Astrocyte (in vitro differentiated cells and primary cell): ENCODE results near the gene TNC. TPM values are rescaled to one million over a fixed set of nuclear protein-coding genes. Genes with fewer than 3 reads are reported as not detected.
A peak's percentile ranks its signal among the peaks of the same experiment; 100 is the strongest.

Experiments used
- DNase-seq: peaks from one replicate; pipeline ENCODE4 v3.0.0-alpha.2; 2010; ENCODE audit warnings: low read depth
- FAIRE-seq: peaks from 2 replicates; lab custom pipeline; 2011; peaks lifted over from hg19 to GRCh38; lab: Jason Lieb, UNC
- H2AFZ ChIP-seq: 2 replicates; pipeline ENCODE4 v1.6.0; 2012; ENCODE audit warnings: low read depth, low read length, inconsistent platforms
- H3K27ac ChIP-seq: 2 replicates; pipeline ENCODE4 v1.5.1; 2011; ENCODE audit warnings: low read depth, low read length, inconsistent platforms
- H3K27me3 ChIP-seq: 2 replicates; pipeline ENCODE4 v1.6.0; 2011; ENCODE audit warnings: low read length, inconsistent platforms; ENCODE audit not compliant: insufficient read depth
- H3K36me3 ChIP-seq: 2 replicates; pipeline ENCODE4 v1.5.1; 2011; ENCODE audit warnings: low read length, inconsistent platforms; ENCODE audit not compliant: insufficient read depth
- H3K4me1 ChIP-seq: 2 replicates; pipeline ENCODE4 v1.5.1; 2011; ENCODE audit warnings: low read length, inconsistent platforms; ENCODE audit not compliant: insufficient read depth
- H3K4me2 ChIP-seq: 2 replicates; pipeline ENCODE4 v1.6.0; 2012; ENCODE audit warnings: low read length, inconsistent platforms
- H3K4me3 ChIP-seq: 2 replicates; pipeline ENCODE4 v1.5.1; 2011; ENCODE audit warnings: low read depth, mild to moderate bottlenecking, low read length, inconsistent platforms; ENCODE audit not compliant: insufficient read depth
- H3K79me2 ChIP-seq: 2 replicates; pipeline ENCODE4 v1.6.0; 2012; ENCODE audit warnings: mild to moderate bottlenecking, low read length, inconsistent platforms; ENCODE audit not compliant: insufficient read depth
- H3K9ac ChIP-seq: 2 replicates; pipeline ENCODE4 v1.6.0; 2012; ENCODE audit warnings: mild to moderate bottlenecking, low read length, inconsistent platforms
- H3K9me3 ChIP-seq: 2 replicates; pipeline ENCODE4 v1.5.1; 2012; ENCODE audit warnings: low read depth, mild to moderate bottlenecking, low read length, inconsistent platforms; ENCODE audit not compliant: insufficient read depth
- H4K20me1 ChIP-seq: 2 replicates; pipeline ENCODE4 v1.6.0; 2012; ENCODE audit warnings: low read length, inconsistent platforms; ENCODE audit not compliant: insufficient read depth
- H3K27ac Mint-ChIP-seq: one replicate; pipeline ENCODE4 v1.8.0; 2021; ENCODE audit warnings: mild to moderate bottlenecking, mixed read lengths; ENCODE audit not compliant: unreplicated experiment
- H3K27me3 Mint-ChIP-seq: one replicate; pipeline ENCODE4 v1.8.0; 2021; ENCODE audit warnings: low read depth, mixed read lengths; ENCODE audit not compliant: unreplicated experiment
- H3K36me3 Mint-ChIP-seq: one replicate; pipeline ENCODE4 v1.8.0; 2021; ENCODE audit warnings: low read depth, mixed read lengths; ENCODE audit not compliant: unreplicated experiment
- H3K4me1 Mint-ChIP-seq: one replicate; pipeline ENCODE4 v1.8.0; 2021; ENCODE audit warnings: low read depth, mixed read lengths; ENCODE audit not compliant: unreplicated experiment
- H3K4me3 Mint-ChIP-seq: one replicate; pipeline ENCODE4 v1.8.0; 2021; ENCODE audit warnings: mild to moderate bottlenecking, moderate library complexity, mixed read lengths; ENCODE audit not compliant: unreplicated experiment
- H3K9me3 Mint-ChIP-seq: one replicate; pipeline ENCODE4 v1.8.0; 2021; ENCODE audit warnings: mild to moderate bottlenecking, mixed read lengths; ENCODE audit not compliant: unreplicated experiment
- EZH2 ChIP-seq: IDR thresholded peaks from 2 replicates; pipeline ENCODE4 v1.6.1; 2012; ENCODE audit warnings: mild to moderate bottlenecking, low read length, inconsistent platforms; ENCODE audit not compliant: insufficient read depth
- total RNA-seq: library from RNA; stranded (reverse); gene quantifications from 2 replicates; pipeline ENCODE4 v1.2.1, GENCODE V29; 2021
- TF ChIP-seq, protein P1 (sequence below): IDR thresholded peaks from 2 replicates; pipeline ENCODE4 v1.5.1; 2011; ENCODE audit warnings: low read depth, mild to moderate bottlenecking, inconsistent platforms, low read length, moderate library complexity; ENCODE audit not compliant: insufficient read depth

The TNC gene
- total RNA-seq, 1 donor from 2014 or later, result 747 TPM

DNA sequence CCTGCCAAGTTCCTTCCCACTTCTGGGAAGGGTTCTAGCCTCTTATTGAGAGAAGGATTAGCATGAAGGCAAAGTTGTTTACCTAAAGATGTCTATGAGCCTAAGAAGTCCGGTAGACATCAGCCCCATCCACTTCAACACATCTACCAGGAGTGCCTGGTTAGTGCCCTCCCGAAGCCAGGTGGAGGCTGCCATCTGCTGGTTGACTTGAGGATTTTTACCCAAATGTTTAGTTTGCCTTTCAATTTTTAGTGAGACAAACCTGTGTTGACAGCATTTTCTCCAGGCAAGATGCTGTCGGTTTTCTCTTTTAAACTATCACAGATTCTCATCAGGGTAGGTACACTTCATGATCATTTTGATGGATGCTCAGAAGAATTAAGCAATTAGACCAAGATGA is 104.0 kb downstream of the TNC start:
- no peak overlapping the region for H3K4me2 ChIP-seq
- peak overlapping the region; percentile 2 for H3K27ac Mint-ChIP-seq
- peaks cover 12% of the 10 kb centered on the region for H3K4me1 ChIP-seq
- H3K79me2 ChIP-seq, result no peaks in the 10 kb centered on the region
- H3K36me3 Mint-ChIP-seq, result peaks cover 5% of the 10 kb centered on the region
- H3K4me1 Mint-ChIP-seq, result peaks cover 51% of the 10 kb centered on the region
- peak; percentile 77 for FAIRE-seq
- H2AFZ ChIP-seq, result no peak overlapping the region
- no peak overlapping the region for H3K27ac ChIP-seq
- H3K9me3 ChIP-seq, result no peaks in the 10 kb centered on the region
- no peaks in the 10 kb centered on the region for H3K36me3 ChIP-seq
- TF ChIP-seq, protein P1, sequence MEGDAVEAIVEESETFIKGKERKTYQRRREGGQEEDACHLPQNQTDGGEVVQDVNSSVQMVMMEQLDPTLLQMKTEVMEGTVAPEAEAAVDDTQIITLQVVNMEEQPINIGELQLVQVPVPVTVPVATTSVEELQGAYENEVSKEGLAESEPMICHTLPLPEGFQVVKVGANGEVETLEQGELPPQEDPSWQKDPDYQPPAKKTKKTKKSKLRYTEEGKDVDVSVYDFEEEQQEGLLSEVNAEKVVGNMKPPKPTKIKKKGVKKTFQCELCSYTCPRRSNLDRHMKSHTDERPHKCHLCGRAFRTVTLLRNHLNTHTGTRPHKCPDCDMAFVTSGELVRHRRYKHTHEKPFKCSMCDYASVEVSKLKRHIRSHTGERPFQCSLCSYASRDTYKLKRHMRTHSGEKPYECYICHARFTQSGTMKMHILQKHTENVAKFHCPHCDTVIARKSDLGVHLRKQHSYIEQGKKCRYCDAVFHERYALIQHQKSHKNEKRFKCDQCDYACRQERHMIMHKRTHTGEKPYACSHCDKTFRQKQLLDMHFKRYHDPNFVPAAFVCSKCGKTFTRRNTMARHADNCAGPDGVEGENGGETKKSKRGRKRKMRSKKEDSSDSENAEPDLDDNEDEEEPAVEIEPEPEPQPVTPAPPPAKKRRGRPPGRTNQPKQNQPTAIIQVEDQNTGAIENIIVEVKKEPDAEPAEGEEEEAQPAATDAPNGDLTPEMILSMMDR, result peak; percentile 84
- TF ChIP-seq EZH2, result no peak
- no peak overlapping the region for H3K9ac ChIP-seq
- no peaks in the 10 kb centered on the region for H4K20me1 ChIP-seq
- H3K27me3 ChIP-seq, result no peaks in the 10 kb centered on the region
- peak; percentile 56 for DNase-seq
- no peak overlapping the region for H3K4me3 ChIP-seq
- H3K27me3 Mint-ChIP-seq, result no peaks in the 10 kb centered on the region
- H3K9me3 Mint-ChIP-seq, result peaks cover 3% of the 10 kb centered on the region
- no peak overlapping the region for H3K4me3 Mint-ChIP-seq

DNA sequence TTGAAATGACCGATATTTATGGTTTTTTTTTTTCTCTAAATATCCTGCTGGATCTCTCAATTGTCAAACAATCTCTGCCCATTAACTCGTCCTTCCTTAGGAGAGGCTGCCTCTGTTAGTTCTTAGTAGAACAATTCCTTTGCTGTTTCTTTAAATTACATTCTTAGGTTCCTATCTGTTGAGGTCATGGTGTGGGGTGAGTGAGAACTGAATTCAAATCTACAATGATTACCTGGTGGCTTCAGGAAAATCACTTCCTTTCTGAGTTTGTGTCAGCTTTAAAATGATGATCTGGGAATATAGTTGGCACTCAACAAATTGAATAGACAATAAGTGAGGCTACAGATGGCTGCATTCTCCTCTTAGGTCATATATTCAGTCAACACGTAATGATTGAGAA is 105.5 kb downstream of the TNC start:
- H3K79me2 ChIP-seq, result no peaks in the 10 kb centered on the region
- FAIRE-seq, result no peak

DNA sequence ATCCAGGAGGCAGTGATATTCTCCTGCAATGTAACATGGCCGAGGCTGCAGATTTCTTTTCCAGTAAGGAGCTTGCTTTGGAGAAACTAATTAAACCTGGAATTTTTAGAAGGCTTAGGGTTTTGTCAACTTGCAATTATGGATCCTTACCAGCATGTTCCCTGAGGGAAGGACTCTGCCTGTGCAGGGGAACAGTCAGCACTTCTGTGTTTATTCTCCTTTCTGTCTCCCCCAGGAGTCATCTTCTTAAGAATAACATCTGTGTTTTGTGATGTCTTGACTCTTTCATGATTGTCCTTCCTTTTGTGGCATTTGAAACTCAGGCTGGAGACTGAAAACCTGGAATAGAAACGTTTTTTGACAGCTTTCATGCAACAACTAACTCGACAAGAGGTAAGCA is 107.1 kb downstream of the TNC start:
- Mint-ChIP-seq H3K36me3 (no peaks in the 10 kb centered on the region), H3K9me3 (peaks cover 6% of the 10 kb centered on the region), H3K4me3 (no peak overlapping the region), H3K4me1 (peaks cover 45% of the 10 kb centered on the region), H3K27me3 (no peaks in the 10 kb centered on the region), H3K27ac (peak overlapping the region; percentile 38)
- Histone ChIP-seq H3K9me3 (no peaks in the 10 kb centered on the region), H3K27me3 (no peaks in the 10 kb centered on the region), H3K4me1 (peaks cover 23% of the 10 kb centered on the region), H3K36me3 (no peaks in the 10 kb centered on the region), H3K79me2 (no peaks in the 10 kb centered on the region), H3K27ac (no peak overlapping the region), H4K20me1 (no peaks in the 10 kb centered on the region), H2AFZ (no peak overlapping the region), H3K4me3 (no peak overlapping the region), H3K4me2 (no peak overlapping the region), H3K9ac (no peak overlapping the region)
- FAIRE-seq (no peak), DNase-seq (no peak)
- TF ChIP-seq, protein P1, result no peak
- TF ChIP-seq EZH2, result no peak

More for the DNA sequence above, 105.5 kb downstream of the TNC start:
- H3K27me3 ChIP-seq, result no peaks in the 10 kb centered on the region
- H3K4me1 ChIP-seq, result peaks cover 11% of the 10 kb centered on the region
- no peak overlapping the region for H3K4me3 ChIP-seq
- no peaks in the 10 kb centered on the region for H3K27me3 Mint-ChIP-seq
- TF ChIP-seq, protein P1, result no peak
- TF ChIP-seq EZH2, result no peak
- no peak overlapping the region for H3K9ac ChIP-seq
- H3K4me2 ChIP-seq, result no peak overlapping the region
- peak overlapping the region; percentile 3 for H3K27ac Mint-ChIP-seq
- H3K36me3 Mint-ChIP-seq, result peaks cover 2% of the 10 kb centered on the region
- peaks cover 55% of the 10 kb centered on the region for H3K4me1 Mint-ChIP-seq
- no peaks in the 10 kb centered on the region for H4K20me1 ChIP-seq
- H3K36me3 ChIP-seq, result no peaks in the 10 kb centered on the region
- no peak overlapping the region for H3K27ac ChIP-seq
- H3K9me3 Mint-ChIP-seq, result peaks cover 3% of the 10 kb centered on the region
- no peak overlapping the region for H2AFZ ChIP-seq
- no peak overlapping the region for H3K4me3 Mint-ChIP-seq
- no peak for DNase-seq
- H3K9me3 ChIP-seq, result no peaks in the 10 kb centered on the region
